ENCODE measurements around the gene SERPINC1. TPM values are rescaled to one million over a fixed set of nuclear protein-coding genes. Genes with fewer than 3 reads are reported as not detected.

Gene SERPINC1
- total and polyA plus RNA-seq, 9 of the 15 experiments (the other 6 are each of a cell fraction or from before 2014, with no cell fraction given) = 0.07 to 1.2 (median 0.50) TPM

DNA sequence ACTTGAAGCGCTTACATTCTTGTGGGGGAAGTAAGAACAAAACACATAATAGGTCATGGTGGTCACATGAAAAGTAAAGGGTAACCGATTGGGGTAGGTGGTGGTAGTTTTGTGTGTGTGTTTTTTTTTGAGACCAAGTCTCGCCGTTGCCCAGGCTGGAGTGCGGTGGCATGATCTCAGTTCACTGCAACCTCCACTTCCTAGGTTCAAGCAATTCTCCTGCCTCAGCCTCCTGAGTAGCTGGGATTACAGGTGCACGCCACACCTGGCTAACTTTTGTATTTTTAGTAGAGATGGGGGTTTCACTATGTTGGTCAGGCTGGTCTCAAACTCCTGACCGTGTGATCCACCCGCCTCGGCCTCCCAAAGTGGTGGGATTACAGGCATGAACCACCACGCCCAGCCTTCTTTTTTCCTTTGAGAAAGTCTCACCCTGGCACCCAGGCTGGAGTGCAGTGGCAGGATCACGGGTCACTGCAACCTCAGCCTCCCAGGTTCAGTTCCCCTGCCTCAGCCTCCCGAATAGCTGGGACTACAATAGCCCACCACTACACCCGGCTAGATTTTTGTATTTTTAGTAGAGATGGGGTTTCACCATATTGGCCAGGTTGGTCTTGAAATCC, 54.9 kb downstream of the SERPINC1 start (continued):
- TF ChIP-seq, protein P1, sequence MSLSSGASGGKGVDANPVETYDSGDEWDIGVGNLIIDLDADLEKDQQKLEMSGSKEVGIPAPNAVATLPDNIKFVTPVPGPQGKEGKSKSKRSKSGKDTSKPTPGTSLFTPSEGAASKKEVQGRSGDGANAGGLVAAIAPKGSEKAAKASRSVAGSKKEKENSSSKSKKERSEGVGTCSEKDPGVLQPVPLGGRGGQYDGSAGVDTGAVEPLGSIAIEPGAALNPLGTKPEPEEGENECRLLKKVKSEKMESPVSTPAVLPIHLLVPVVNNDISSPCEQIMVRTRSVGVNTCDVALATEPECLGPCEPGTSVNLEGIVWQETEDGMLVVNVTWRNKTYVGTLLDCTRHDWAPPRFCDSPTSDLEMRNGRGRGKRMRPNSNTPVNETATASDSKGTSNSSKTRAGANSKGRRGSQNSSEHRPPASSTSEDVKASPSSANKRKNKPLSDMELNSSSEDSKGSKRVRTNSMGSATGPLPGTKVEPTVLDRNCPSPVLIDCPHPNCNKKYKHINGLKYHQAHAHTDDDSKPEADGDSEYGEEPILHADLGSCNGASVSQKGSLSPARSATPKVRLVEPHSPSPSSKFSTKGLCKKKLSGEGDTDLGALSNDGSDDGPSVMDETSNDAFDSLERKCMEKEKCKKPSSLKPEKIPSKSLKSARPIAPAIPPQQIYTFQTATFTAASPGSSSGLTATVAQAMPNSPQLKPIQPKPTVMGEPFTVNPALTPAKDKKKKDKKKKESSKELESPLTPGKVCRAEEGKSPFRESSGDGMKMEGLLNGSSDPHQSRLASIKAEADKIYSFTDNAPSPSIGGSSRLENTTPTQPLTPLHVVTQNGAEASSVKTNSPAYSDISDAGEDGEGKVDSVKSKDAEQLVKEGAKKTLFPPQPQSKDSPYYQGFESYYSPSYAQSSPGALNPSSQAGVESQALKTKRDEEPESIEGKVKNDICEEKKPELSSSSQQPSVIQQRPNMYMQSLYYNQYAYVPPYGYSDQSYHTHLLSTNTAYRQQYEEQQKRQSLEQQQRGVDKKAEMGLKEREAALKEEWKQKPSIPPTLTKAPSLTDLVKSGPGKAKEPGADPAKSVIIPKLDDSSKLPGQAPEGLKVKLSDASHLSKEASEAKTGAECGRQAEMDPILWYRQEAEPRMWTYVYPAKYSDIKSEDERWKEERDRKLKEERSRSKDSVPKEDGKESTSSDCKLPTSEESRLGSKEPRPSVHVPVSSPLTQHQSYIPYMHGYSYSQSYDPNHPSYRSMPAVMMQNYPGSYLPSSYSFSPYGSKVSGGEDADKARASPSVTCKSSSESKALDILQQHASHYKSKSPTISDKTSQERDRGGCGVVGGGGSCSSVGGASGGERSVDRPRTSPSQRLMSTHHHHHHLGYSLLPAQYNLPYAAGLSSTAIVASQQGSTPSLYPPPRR (CRISPR knock-in tag; IDR thresholded peaks at IDR 0.05; ENCODE audit: borderline replicate concordance) = 0 out of 2 replicates have a peak, but pooled peaks have one; percentile 52

DNA sequence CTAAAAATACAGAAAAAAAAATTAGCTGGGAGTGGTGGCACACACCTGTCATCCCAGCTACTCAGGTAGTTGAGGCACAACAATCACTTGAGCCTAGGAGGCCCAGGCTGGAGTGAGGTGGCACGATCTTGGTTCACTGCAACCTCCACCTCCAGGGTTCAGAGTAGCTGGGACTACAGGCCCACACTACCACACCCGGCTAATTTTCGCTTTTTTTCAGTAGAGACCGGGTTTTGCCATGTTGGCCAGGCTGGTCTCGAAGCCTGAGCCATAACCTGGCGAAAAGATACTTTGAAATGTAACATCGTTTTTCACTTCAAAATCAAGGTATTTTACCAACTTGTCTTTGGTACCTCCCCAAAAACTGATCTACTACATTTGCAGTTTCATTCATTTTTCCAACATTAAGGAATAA, 55.4 kb downstream of the SERPINC1 start:
- no peak overlapping the region for H3K4me2 ChIP-seq (ENCODE audit: insufficient read depth, low read length)
- DNase-seq (ENCODE audit: extremely low read depth in 1 of 4, low spot score in 3 of 4) (peak in 1 of 4 experiments; percentile 64), ATAC-seq (peak; percentile 35), FAIRE-seq (no peak)
- H3K27me3 ChIP-seq (ENCODE audit: control insufficient read depth in 2 of 2, insufficient read depth in 2 of 2, low read length in 2 of 2) = no peaks in the 10 kb centered on the region; a peak in 1 of 5 replicates
- ChIA-PET CTCF (ENCODE audit: low intra/inter-chr PET ratio) (no interaction called here), POLR2A (interaction anchor here (0.6 to 9.7 kb wide), 4 partner anchors 8 to 219 kb away, joined by 3 to 183 read pairs (median 34); no protein-coding TSS in a partner anchor)
- peaks cover 72% of the 10 kb centered on the region for H3K36me3 ChIP-seq (ENCODE audit: control insufficient read depth, insufficient read depth, low read length)
- peaks cover 35% of the 10 kb centered on the region for H3K79me2 ChIP-seq (ENCODE audit: control insufficient read depth, insufficient read depth, low read length)
- in situ Hi-C loops (cut with MboI) (no loop called here), intact Hi-C loops (cut with micrococcal nuclease) (no loop called here)
- H3K9me3 ChIP-seq (replicated peaks; ENCODE audit: control insufficient read depth, insufficient read depth, low read depth, low read length) = no peaks in the 10 kb centered on the region
- H3K27ac ChIP-seq (ENCODE audit: extremely low read depth, low read depth, low read length) = peak overlapping the region; percentile 25; the same call in 1 of the 3 replicates
- peaks cover 2% of the 10 kb centered on the region for H3K9me1 ChIP-seq (ENCODE audit: control insufficient read depth, insufficient read depth, low read length)
- peaks cover 0 to 9% of the 10 kb centered on the region in 2 experiments; a peak in 2 of 5 replicates for H3K4me1 ChIP-seq (replicated peaks in 1 of 2; ENCODE audit: control insufficient read depth in 2 of 2, insufficient read depth in 2 of 2, low read length in 2 of 2)
- 62% methylated on average over 7 of the region's 7 CpGs for WGBS (ENCODE audit: insufficient coverage, low coverage, missing lambda C conversion rate)
- no peak overlapping the region for H2AFZ ChIP-seq (ENCODE audit: low read depth, low read length)
- no peak overlapping the region for H3K9ac ChIP-seq (ENCODE audit: insufficient read depth in 1 of 2, low read depth in 2 of 2, low read length in 2 of 2)
- H4K20me1 ChIP-seq (replicated peaks; ENCODE audit: control insufficient read depth, insufficient read depth, low read length) = peaks cover 41% of the 10 kb centered on the region
- BruUV-seq (replicated peaks) = no TSS peak
- H3K4me3 ChIP-seq = no peak overlapping the region
- TF ChIP-seq CBFA2T2 (conservative IDR thresholded peaks at IDR 0.05) (0 out of 2 replicates have a peak, but pooled peaks have one; percentile 1), ZNF408 (CRISPR knock-in tag; IDR thresholded peaks at IDR 0.05; ENCODE audit: low read depth) (no peak), ZNF707 (CRISPR knock-in tag; conservative IDR thresholded peaks at IDR 0.05) (no peak), ZNF175 (CRISPR knock-in tag; IDR thresholded peaks at IDR 0.05; ENCODE audit: low read depth) (no peak), ZNF384 (IDR thresholded peaks at IDR 0.05; ENCODE audit: low read depth, low read length) (no peak), STAT5A (IDR thresholded peaks at IDR 0.05; ENCODE audit: borderline replicate concordance, low read length) (no peak), MAFG (tag; conservative IDR thresholded peaks at IDR 0.05) (no peak)
- TF ChIP-seq, protein P2, sequence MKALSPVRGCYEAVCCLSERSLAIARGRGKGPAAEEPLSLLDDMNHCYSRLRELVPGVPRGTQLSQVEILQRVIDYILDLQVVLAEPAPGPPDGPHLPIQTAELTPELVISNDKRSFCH (CRISPR knock-in tag; IDR thresholded peaks at IDR 0.05) = no peak
- TF ChIP-seq, protein P2 (tag; IDR thresholded peaks at IDR 0.05) = no peak
- TF ChIP-seq, protein P3, sequence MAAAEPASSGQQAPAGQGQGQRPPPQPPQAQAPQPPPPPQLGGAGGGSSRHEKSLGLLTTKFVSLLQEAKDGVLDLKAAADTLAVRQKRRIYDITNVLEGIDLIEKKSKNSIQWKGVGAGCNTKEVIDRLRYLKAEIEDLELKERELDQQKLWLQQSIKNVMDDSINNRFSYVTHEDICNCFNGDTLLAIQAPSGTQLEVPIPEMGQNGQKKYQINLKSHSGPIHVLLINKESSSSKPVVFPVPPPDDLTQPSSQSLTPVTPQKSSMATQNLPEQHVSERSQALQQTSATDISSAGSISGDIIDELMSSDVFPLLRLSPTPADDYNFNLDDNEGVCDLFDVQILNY (CRISPR knock-in tag; IDR thresholded peaks at IDR 0.05) = no peak
- TF ChIP-seq, protein P4, sequence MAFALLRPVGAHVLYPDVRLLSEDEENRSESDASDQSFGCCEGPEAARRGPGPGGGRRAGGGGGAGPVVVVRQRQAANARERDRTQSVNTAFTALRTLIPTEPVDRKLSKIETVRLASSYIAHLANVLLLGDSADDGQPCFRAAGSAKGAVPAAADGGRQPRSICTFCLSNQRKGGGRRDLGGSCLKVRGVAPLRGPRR (CRISPR knock-in tag; IDR thresholded peaks at IDR 0.05) = no peak

All from K562 (cell line).